ENCODE results near the gene ASPHD2.
"Not testable (repeated sequence)": the region's sequence is repeated elsewhere in the genome, so short reads cannot be mapped to it uniquely, and the experiment has no call there.

DNA sequence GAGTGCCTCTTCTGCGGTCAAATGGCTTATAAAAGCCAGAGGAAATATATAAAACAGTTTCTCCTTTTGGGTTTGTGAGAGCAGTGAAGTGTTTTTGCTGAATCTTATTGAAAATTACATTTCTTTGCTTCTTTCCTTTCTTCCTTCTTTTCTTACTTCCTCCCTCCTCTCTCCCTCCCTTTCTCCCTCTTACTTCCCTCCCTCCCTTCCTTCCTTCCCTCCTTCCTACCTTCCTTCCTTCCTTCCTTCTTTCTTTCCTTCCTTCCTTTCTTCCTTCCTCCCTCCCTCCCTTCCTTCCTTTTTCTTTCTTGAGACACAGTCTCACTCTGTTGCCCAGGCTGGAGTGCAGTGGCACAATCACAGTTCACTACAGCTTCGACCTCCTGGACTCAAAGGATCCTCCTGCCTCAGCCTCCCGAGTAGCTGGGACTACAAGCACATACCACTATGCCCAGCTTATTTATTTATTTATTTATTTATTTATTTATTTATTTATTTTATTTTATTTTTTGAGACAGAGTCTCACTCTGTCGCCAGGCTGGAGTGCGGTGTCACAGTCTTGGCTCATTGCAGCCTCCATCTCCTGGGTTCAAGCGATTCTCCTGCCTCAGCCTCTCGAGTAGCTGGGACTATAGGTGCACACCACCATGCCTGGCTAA lies 20.4 kb upstream of the ASPHD2 start:
- not testable (repeated sequence) for TF ChIP-seq POLR2A, POLR2AphosphoS5 (IDR thresholded peaks at IDR 0.05)
- TF ChIP-seq, protein P1, sequence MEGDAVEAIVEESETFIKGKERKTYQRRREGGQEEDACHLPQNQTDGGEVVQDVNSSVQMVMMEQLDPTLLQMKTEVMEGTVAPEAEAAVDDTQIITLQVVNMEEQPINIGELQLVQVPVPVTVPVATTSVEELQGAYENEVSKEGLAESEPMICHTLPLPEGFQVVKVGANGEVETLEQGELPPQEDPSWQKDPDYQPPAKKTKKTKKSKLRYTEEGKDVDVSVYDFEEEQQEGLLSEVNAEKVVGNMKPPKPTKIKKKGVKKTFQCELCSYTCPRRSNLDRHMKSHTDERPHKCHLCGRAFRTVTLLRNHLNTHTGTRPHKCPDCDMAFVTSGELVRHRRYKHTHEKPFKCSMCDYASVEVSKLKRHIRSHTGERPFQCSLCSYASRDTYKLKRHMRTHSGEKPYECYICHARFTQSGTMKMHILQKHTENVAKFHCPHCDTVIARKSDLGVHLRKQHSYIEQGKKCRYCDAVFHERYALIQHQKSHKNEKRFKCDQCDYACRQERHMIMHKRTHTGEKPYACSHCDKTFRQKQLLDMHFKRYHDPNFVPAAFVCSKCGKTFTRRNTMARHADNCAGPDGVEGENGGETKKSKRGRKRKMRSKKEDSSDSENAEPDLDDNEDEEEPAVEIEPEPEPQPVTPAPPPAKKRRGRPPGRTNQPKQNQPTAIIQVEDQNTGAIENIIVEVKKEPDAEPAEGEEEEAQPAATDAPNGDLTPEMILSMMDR (IDR thresholded peaks at IDR 0.05), result not testable (repeated sequence)
